ENCODE measurements around the gene SCML1. TPM values are rescaled to one million over a fixed set of nuclear protein-coding genes. Genes with fewer than 3 reads are reported as not detected.
A peak's percentile ranks its signal among the peaks of the same experiment; 100 is the strongest.

The SCML1 gene
- polyA plus RNA-seq, 1 donor from 2014 or later = 9.4 TPM

GRCh38 chrX:17689971-17690409, 47.3 kb upstream of the SCML1 start:
- no peaks in the 10 kb centered on the region for H3F3A ChIP-seq (ENCODE audit: insufficient read depth, low read length, poor library complexity, severe bottlenecking)
- no peak overlapping the region for H3K4me2 ChIP-seq (ENCODE audit: low read length)

DNA sequence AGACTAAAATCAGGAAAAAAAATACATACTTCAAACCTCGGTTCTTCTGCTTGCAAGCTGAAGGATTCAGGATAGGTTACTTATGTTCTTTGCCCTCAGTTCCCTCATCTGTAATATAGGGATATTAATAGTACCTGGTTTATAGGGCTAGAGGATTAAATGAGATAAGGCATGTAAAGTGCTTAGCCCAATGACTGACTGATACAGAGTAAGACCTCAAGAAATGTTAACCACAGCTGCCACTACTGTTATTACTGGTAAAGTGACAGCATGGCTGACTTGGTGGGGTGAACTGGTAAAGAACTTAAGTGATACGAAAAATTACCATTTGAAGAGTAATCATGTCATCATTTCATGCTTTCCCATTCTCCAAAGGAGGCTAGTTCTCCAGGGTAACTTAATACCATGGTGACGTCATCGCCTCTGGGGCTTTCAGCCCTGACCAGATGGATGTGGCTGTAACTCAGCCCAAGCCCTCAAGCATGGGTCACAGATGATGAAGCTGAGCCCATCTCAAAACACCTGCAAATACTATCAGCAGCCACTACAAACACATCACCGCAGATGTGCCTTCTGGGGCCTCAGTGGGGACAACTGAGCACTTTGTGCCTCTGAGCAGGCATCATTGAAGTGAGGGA, 44.5 kb upstream of the SCML1 start:
- Histone ChIP-seq H3K27ac (ENCODE audit: low read length) (no peak overlapping the region), H2AFZ (ENCODE audit: low read depth, low read length) (no peak overlapping the region), H4K20me1 (ENCODE audit: insufficient read depth) (no peaks in the 10 kb centered on the region), H3K9me3 (ENCODE audit: low read length) (no peaks in the 10 kb centered on the region), H3K9me2 (ENCODE audit: insufficient read depth, low read length) (no peaks in the 10 kb centered on the region), H3F3A (ENCODE audit: insufficient read depth, low read length, poor library complexity, severe bottlenecking) (no peaks in the 10 kb centered on the region), H3K79me2 (replicated peaks; ENCODE audit: insufficient read depth, low read length) (no peaks in the 10 kb centered on the region), H3K9ac (ENCODE audit: low read length) (no peak overlapping the region), H3K4me2 (ENCODE audit: low read length) (no peak overlapping the region), H3K36me3 (ENCODE audit: insufficient read depth, low read length) (no peaks in the 10 kb centered on the region), H3K27me3 (ENCODE audit: insufficient read depth, low read depth, low read length) (no peaks in the 10 kb centered on the region), H3K4me3 (ENCODE audit: low read length) (no peak overlapping the region)
- TF ChIP-seq EP300 (conservative IDR thresholded peaks at IDR 0.05; ENCODE audit: poor library complexity, severe bottlenecking) (no peak), POLR2AphosphoS5 (IDR thresholded peaks at IDR 0.05) (no peak), SMC3 (conservative IDR thresholded peaks at IDR 0.05; ENCODE audit: poor library complexity) (no peak), REST (IDR thresholded peaks at IDR 0.05; ENCODE audit: borderline replicate concordance) (no peak), TAF1 (IDR thresholded peaks at IDR 0.05; ENCODE audit: low read depth) (no peak), EZH2 (IDR thresholded peaks at IDR 0.05; ENCODE audit: borderline replicate concordance, insufficient read depth, low read length, poor library complexity, severe bottlenecking) (no peak), MXI1 (conservative IDR thresholded peaks at IDR 0.05; ENCODE audit: poor library complexity, severe bottlenecking) (no peak), RAD21 (conservative IDR thresholded peaks at IDR 0.05) (no peak)
- TF ChIP-seq, protein P1, sequence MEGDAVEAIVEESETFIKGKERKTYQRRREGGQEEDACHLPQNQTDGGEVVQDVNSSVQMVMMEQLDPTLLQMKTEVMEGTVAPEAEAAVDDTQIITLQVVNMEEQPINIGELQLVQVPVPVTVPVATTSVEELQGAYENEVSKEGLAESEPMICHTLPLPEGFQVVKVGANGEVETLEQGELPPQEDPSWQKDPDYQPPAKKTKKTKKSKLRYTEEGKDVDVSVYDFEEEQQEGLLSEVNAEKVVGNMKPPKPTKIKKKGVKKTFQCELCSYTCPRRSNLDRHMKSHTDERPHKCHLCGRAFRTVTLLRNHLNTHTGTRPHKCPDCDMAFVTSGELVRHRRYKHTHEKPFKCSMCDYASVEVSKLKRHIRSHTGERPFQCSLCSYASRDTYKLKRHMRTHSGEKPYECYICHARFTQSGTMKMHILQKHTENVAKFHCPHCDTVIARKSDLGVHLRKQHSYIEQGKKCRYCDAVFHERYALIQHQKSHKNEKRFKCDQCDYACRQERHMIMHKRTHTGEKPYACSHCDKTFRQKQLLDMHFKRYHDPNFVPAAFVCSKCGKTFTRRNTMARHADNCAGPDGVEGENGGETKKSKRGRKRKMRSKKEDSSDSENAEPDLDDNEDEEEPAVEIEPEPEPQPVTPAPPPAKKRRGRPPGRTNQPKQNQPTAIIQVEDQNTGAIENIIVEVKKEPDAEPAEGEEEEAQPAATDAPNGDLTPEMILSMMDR (IDR thresholded peaks at IDR 0.05; ENCODE audit: poor library complexity, severe bottlenecking) = no peak

More at GRCh38 chrX:17689971-17690409, 47.3 kb upstream of the SCML1 start:
- no peak for TF ChIP-seq EP300 (conservative IDR thresholded peaks at IDR 0.05; ENCODE audit: poor library complexity, severe bottlenecking)
- no peak for TF ChIP-seq POLR2AphosphoS5 (IDR thresholded peaks at IDR 0.05)
- peak; percentile 83 for TF ChIP-seq RAD21 (conservative IDR thresholded peaks at IDR 0.05)
- TF ChIP-seq, protein P1 (IDR thresholded peaks at IDR 0.05; ENCODE audit: poor library complexity, severe bottlenecking) = peak; percentile 78
- peak; percentile 82 for TF ChIP-seq SMC3 (conservative IDR thresholded peaks at IDR 0.05; ENCODE audit: poor library complexity)
- Histone ChIP-seq H3K9me3 (ENCODE audit: low read length) (no peaks in the 10 kb centered on the region), H3K27me3 (ENCODE audit: insufficient read depth, low read depth, low read length) (no peaks in the 10 kb centered on the region), H3K27ac (ENCODE audit: low read length) (no peak overlapping the region), H3K79me2 (replicated peaks; ENCODE audit: insufficient read depth, low read length) (no peaks in the 10 kb centered on the region), H2AFZ (ENCODE audit: low read depth, low read length) (no peak overlapping the region), H3K4me3 (ENCODE audit: low read length) (no peak overlapping the region), H3K36me3 (ENCODE audit: insufficient read depth, low read length) (no peaks in the 10 kb centered on the region), H3K9ac (ENCODE audit: low read length) (no peak overlapping the region), H3K9me2 (ENCODE audit: insufficient read depth, low read length) (no peaks in the 10 kb centered on the region), H4K20me1 (ENCODE audit: insufficient read depth) (no peaks in the 10 kb centered on the region)

Data from neural cell (in vitro differentiated cells).